AG09319 (cell line): ENCODE results near the gene ARHGAP42.

Experiments used
- DNase-seq: peaks from one replicate; pipeline ENCODE4 v3.0.0-alpha.2; 2010; ENCODE audit warnings: low read depth; ENCODE audit errors: extremely low read depth
- CTCF ChIP-seq: IDR thresholded peaks from 2 replicates; pipeline ENCODE4 v1.5.1; 2011; ENCODE audit warnings: low read depth, mild to moderate bottlenecking, inconsistent platforms, low read length, moderate library complexity

Gene ARHGAP42

GRCh38 chr11:100978442-100978841 is 291.4 kb downstream of the ARHGAP42 start:
- no peak for TF ChIP-seq CTCF
- no peak for DNase-seq

GRCh38 chr11:100978939-100979338 is 291.9 kb downstream of the ARHGAP42 start:
- no peak for DNase-seq
- no peak for TF ChIP-seq CTCF

GRCh38 chr11:100980156-100980555 is 293.1 kb downstream of the ARHGAP42 start:
- DNase-seq = no peak

GRCh38 chr11:100981196-100981824 is 294.2 kb downstream of the ARHGAP42 start:
- DNase-seq = no peak
- no peak for TF ChIP-seq CTCF

More at GRCh38 chr11:100980156-100980555, 293.1 kb downstream of the ARHGAP42 start:
- TF ChIP-seq CTCF = peak; percentile 16

- DNase-seq = no peak
- TF ChIP-seq CTCF = no peak
These were observed 297.6 kb downstream of the ARHGAP42 start for GRCh38 chr11:100984668-100985067.

GRCh38 chr11:100990931-100991330 is 303.8 kb downstream of the ARHGAP42 start:
- no peak for TF ChIP-seq CTCF
- no peak for DNase-seq

GRCh38 chr11:100991541-100991940 is 304.5 kb downstream of the ARHGAP42 start:
- TF ChIP-seq CTCF = no peak
- DNase-seq = no peak
